GM23338 (cell line): ENCODE results near the gene SPTB. TPM values are rescaled to one million over a fixed set of nuclear protein-coding genes. Genes with fewer than 3 reads are reported as not detected.

Experiments
- ATAC-seq: fragments of 200-7000 bp; cut with Tn5 transposase; 3 replicates; pipeline ENCODE4 v1.9.1; 2020
- DNase-seq: peaks from one replicate; pipeline ENCODE4 v3.0.0-alpha.2; 2015; ENCODE audit warnings: low spot score
- H2AFZ ChIP-seq: fragments of 200-600 bp; sonication (generic); 2 replicates; pipeline ENCODE4 v1.8.0; 2016; ENCODE audit warnings: antibody characterized with exemption, mild to moderate bottlenecking, moderate library complexity
- H3F3A ChIP-seq: fragments of 200-600 bp; sonication (generic); replicated peaks from 2 replicates; pipeline ENCODE4 v1.8.0; 2017; ENCODE audit warnings: antibody characterized with exemption, mixed run types, low read depth
- H3K27ac ChIP-seq: fragments of 200-600 bp; sonication (generic); 2 replicates; pipeline ENCODE4 v1.6.1; 2016; ENCODE audit warnings: low read depth
- H3K27me3 ChIP-seq: fragments of 200-600 bp; sonication (generic); 2 replicates; pipeline ENCODE4 v1.8.0; 2016; ENCODE audit warnings: mild to moderate bottlenecking, mixed run types, moderate library complexity; ENCODE audit not compliant: insufficient read depth
- H3K36me3 ChIP-seq: fragments of 200-600 bp; sonication (generic); 2 replicates; pipeline ENCODE4 v1.8.0; 2016; ENCODE audit warnings: mild to moderate bottlenecking; ENCODE audit not compliant: insufficient read depth
- H3K4me1 ChIP-seq: fragments of 200-600 bp; sonication (generic); 2 replicates; pipeline ENCODE4 v1.8.0; 2016; ENCODE audit warnings: mild to moderate bottlenecking, moderate library complexity; ENCODE audit not compliant: insufficient read depth
- H3K4me2 ChIP-seq: fragments of 200-600 bp; sonication (generic); 2 replicates; pipeline ENCODE4 v1.7.1; 2017; ENCODE audit warnings: mixed run types
- H3K4me3 ChIP-seq: fragments of 200-600 bp; sonication (generic); 2 replicates; pipeline ENCODE4 v1.6.1; 2016; ENCODE audit warnings: mixed run types
- H3K79me2 ChIP-seq: fragments of 200-600 bp; sonication (generic); replicated peaks from 2 replicates; pipeline ENCODE4 v1.8.0; 2017; ENCODE audit warnings: mild to moderate bottlenecking; ENCODE audit not compliant: insufficient read depth
- H3K9me2 ChIP-seq: fragments of 200-600 bp; sonication (generic); 2 replicates; pipeline ENCODE4 v1.8.0; 2017; ENCODE audit not compliant: insufficient read depth
- H4K20me1 ChIP-seq: fragments of 200-600 bp; sonication (generic); replicated peaks from 2 replicates; pipeline ENCODE4 v1.8.0; 2017; ENCODE audit warnings: mild to moderate bottlenecking; ENCODE audit not compliant: insufficient read depth
- H3K27ac Mint-ChIP-seq: 2 replicates; pipeline ENCODE4 v1.8.0; 2020; ENCODE audit warnings: inconsistent platforms, mild to moderate bottlenecking, moderate library complexity, mixed read lengths
- H3K27me3 Mint-ChIP-seq: 3 replicates; pipeline ENCODE4 v1.8.0; 2022; ENCODE audit warnings: low read depth, mild to moderate bottlenecking, moderate library complexity, mixed read lengths, inconsistent platforms; ENCODE audit not compliant: insufficient read depth, poor library complexity
- H3K36me3 Mint-ChIP-seq: 3 replicates; pipeline ENCODE4 v1.8.0; 2021; ENCODE audit warnings: low read depth, mild to moderate bottlenecking, inconsistent platforms, moderate library complexity, mixed read lengths
- H3K4me1 Mint-ChIP-seq: 3 replicates; pipeline ENCODE4 v1.8.0; 2020; ENCODE audit warnings: mild to moderate bottlenecking, inconsistent platforms, mixed read lengths
- H3K4me3 Mint-ChIP-seq: 3 replicates; pipeline ENCODE4 v1.8.0; 2021; ENCODE audit warnings: moderate library complexity, mild to moderate bottlenecking, inconsistent platforms, mixed read lengths
- H3K9me3 Mint-ChIP-seq: 3 replicates; pipeline ENCODE4 v1.8.0; 2020; ENCODE audit warnings: moderate library complexity, mild to moderate bottlenecking, inconsistent platforms, mixed read lengths
- CREB1 ChIP-seq: fragments of 250-450 bp; sonication (Bioruptor Pico); IDR thresholded peaks from 2 replicates; pipeline ENCODE4 v1.5.0; 2020; ENCODE audit warnings: low read depth, mild to moderate bottlenecking, moderate library complexity
- EZH2phosphoT487 ChIP-seq: fragments of 200-600 bp; sonication (generic); IDR thresholded peaks from one replicate; pipeline ENCODE4 v1.8.1; 2018; ENCODE audit warnings: antibody characterized with exemption; ENCODE audit not compliant: unreplicated experiment
- JUNB ChIP-seq: IDR thresholded peaks from one replicate; pipeline ENCODE4 v1.6.1; 2016; ENCODE audit warnings: antibody characterized with exemption; ENCODE audit not compliant: unreplicated experiment
- STAT1 ChIP-seq: IDR thresholded peaks from one replicate; pipeline ENCODE4 v1.6.1; 2016; ENCODE audit warnings: antibody characterized with exemption; ENCODE audit not compliant: unreplicated experiment
- polyA plus RNA-seq: library from polyadenylated mRNA; unstranded; fragments of >200 nt; fragmentation: Nextera tagmentation; extraction: Ambion mirVana; gene quantifications from 2 replicates; pipeline ENCODE4 v1.2.1, GENCODE V29; 2016
- total RNA-seq: library from RNA; depleted of rRNA; stranded (reverse); fragments of >200 nt; shearing (Covaris generic); gene quantifications from 2 replicates; pipeline ENCODE4 v1.2.3, GENCODE V29; 2014
- TF ChIP-seq, protein P1 (sequence below): fragments of 250-450 bp; sonication (Bioruptor Pico); IDR thresholded peaks from 2 replicates; pipeline ENCODE4 v1.5.0; 2020; ENCODE audit warnings: mild to moderate bottlenecking, moderate library complexity
- TF ChIP-seq, protein P2 (sequence below): IDR thresholded peaks from 2 replicates; pipeline ENCODE4 v1.6.1; 2016; ENCODE audit warnings: antibody characterized with exemption
- TF ChIP-seq, protein P3 (sequence below), 2 experiments: fragments of 200-600 bp in 1 of 2; sonication (generic) in 1 of 2; conservative IDR thresholded peaks; 2 replicates each; pipeline versions ENCODE4 v1.5.1 to v1.6.1; 2016 to 2017; ENCODE audit warnings: antibody characterized with exemption in 2 of 2, low read depth in 2 of 2, mild to moderate bottlenecking in 2 of 2, moderate library complexity in 1 of 2

Gene SPTB
- total and polyA plus RNA-seq, 2 experiments from 2014 or later = 1.1 to 1.9 TPM

DNA sequence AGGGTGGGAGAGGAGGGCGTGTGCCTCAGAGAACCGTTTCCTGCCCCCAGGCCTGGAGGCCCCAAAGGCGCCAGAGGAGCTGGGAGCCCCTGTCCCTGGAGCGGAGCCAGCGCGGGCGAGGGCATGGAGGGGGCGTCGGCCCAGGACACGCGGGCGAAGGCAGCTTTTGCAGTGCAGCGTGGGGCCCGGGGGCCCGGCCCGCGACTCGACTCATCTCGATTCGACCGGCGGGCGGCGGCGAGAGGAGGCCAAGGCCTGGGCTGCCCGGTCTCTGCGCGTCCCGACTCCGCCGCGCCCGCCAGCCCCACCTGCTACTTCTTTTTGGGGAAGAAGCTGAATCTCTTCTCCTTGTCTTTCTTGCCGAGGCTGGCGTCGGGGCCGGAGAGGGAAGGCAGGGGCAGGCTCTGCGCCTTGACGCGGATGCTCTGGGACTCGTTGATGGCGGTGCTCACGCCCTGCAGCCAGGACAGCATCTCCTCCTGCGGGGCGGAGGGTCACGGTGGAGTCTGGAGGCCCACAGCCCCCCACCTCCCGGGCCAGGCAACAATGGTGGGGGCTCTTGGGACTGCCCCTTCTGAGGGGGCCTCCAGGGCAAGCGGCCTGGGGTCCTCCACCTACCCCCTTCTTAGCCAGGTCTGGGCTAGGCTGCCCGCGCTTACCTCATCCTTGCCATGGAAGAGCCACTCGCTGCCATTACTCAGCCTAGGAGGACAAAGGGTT lies 130.6 kb downstream of the SPTB start (continued):
- TF ChIP-seq, protein P1, sequence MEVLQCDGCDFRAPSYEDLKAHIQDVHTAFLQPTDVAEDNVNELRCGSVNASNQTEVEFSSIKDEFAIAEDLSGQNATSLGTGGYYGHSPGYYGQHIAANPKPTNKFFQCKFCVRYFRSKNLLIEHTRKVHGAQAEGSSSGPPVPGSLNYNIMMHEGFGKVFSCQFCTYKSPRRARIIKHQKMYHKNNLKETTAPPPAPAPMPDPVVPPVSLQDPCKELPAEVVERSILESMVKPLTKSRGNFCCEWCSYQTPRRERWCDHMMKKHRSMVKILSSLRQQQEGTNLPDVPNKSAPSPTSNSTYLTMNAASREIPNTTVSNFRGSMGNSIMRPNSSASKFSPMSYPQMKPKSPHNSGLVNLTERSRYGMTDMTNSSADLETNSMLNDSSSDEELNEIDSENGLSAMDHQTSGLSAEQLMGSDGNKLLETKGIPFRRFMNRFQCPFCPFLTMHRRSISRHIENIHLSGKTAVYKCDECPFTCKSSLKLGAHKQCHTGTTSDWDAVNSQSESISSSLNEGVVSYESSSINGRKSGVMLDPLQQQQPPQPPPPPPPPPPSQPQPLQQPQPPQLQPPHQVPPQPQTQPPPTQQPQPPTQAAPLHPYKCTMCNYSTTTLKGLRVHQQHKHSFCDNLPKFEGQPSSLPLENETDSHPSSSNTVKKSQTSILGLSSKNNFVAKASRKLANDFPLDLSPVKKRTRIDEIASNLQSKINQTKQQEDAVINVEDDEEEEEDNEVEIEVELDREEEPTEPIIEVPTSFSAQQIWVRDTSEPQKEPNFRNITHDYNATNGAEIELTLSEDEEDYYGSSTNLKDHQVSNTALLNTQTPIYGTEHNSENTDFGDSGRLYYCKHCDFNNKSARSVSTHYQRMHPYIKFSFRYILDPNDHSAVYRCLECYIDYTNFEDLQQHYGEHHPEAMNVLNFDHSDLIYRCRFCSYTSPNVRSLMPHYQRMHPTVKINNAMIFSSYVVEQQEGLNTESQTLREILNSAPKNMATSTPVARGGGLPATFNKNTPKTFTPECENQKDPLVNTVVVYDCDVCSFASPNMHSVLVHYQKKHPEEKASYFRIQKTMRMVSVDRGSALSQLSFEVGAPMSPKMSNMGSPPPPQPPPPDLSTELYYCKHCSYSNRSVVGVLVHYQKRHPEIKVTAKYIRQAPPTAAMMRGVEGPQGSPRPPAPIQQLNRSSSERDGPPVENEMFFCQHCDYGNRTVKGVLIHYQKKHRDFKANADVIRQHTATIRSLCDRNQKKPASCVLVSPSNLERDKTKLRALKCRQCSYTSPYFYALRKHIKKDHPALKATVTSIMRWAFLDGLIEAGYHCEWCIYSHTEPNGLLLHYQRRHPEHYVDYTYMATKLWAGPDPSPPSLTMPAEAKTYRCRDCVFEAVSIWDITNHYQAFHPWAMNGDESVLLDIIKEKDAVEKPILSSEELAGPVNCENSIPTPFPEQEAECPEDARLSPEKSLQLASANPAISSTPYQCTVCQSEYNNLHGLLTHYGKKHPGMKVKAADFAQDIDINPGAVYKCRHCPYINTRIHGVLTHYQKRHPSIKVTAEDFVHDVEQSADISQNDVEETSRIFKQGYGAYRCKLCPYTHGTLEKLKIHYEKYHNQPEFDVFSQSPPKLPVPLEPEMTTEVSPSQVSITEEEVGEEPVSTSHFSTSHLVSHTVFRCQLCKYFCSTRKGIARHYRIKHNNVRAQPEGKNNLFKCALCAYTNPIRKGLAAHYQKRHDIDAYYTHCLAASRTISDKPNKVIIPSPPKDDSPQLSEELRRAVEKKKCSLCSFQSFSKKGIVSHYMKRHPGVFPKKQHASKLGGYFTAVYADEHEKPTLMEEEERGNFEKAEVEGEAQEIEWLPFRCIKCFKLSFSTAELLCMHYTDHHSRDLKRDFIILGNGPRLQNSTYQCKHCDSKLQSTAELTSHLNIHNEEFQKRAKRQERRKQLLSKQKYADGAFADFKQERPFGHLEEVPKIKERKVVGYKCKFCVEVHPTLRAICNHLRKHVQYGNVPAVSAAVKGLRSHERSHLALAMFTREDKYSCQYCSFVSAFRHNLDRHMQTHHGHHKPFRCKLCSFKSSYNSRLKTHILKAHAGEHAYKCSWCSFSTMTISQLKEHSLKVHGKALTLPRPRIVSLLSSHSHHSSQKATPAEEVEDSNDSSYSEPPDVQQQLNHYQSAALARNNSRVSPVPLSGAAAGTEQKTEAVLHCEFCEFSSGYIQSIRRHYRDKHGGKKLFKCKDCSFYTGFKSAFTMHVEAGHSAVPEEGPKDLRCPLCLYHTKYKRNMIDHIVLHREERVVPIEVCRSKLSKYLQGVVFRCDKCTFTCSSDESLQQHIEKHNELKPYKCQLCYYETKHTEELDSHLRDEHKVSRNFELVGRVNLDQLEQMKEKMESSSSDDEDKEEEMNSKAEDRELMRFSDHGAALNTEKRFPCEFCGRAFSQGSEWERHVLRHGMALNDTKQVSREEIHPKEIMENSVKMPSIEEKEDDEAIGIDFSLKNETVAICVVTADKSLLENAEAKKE (CRISPR knock-in tag) = no peak
- TF ChIP-seq JUNB = no peak
- no peak for TF ChIP-seq STAT1
- TF ChIP-seq, protein P2, sequence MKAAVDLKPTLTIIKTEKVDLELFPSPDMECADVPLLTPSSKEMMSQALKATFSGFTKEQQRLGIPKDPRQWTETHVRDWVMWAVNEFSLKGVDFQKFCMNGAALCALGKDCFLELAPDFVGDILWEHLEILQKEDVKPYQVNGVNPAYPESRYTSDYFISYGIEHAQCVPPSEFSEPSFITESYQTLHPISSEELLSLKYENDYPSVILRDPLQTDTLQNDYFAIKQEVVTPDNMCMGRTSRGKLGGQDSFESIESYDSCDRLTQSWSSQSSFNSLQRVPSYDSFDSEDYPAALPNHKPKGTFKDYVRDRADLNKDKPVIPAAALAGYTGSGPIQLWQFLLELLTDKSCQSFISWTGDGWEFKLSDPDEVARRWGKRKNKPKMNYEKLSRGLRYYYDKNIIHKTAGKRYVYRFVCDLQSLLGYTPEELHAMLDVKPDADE = no peak
- TF ChIP-seq CREB1 = no peak

DNA sequence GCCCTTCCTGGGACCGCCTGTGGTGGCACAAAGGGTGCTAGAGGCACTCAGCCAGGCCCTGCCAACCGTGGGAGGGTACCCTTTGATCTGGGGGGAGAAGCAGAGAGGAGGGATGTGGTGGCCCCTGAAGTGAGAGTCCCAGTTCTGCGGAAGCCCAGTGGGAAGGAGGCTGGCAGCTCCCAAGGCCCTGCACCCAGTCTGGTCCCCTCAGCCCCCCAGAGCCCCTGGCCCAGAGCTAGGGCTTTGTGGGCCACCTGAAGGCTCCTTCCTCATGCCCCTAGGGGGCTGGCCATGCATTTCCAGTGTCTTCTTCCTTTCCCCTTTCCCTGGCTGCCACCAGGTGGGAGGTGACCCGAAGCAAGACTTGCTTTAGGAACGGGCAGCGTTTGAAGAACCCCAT lies 131.2 kb downstream of the SPTB start:
- Histone ChIP-seq H3K27me3 (no peaks in the 10 kb centered on the region), H2AFZ (no peak overlapping the region), H3F3A (no peaks in the 10 kb centered on the region), H4K20me1 (0 out of 2 replicates have a peak, but pooled peaks cover 3% of the 10 kb centered on the region), H3K4me1 (peaks cover 3% of the 10 kb centered on the region; the same call in 1 of the 2 replicates), H3K9me2 (no peaks in the 10 kb centered on the region), H3K4me2 (no peak overlapping the region), H3K4me3 (no peak overlapping the region), H3K79me2 (no peaks in the 10 kb centered on the region), H3K36me3 (peaks cover 5% of the 10 kb centered on the region), H3K27ac (no peak overlapping the region)
- H3K4me3 Mint-ChIP-seq = no peak overlapping the region
- H3K9me3 Mint-ChIP-seq = no peaks in the 10 kb centered on the region
- peaks cover 12% of the 10 kb centered on the region; the same call in 2 of the 3 replicates for H3K4me1 Mint-ChIP-seq
- H3K36me3 Mint-ChIP-seq = peaks cover 56% of the 10 kb centered on the region
- DNase-seq = no peak
- no peak for TF ChIP-seq EZH2phosphoT487
- TF ChIP-seq, protein P3, sequence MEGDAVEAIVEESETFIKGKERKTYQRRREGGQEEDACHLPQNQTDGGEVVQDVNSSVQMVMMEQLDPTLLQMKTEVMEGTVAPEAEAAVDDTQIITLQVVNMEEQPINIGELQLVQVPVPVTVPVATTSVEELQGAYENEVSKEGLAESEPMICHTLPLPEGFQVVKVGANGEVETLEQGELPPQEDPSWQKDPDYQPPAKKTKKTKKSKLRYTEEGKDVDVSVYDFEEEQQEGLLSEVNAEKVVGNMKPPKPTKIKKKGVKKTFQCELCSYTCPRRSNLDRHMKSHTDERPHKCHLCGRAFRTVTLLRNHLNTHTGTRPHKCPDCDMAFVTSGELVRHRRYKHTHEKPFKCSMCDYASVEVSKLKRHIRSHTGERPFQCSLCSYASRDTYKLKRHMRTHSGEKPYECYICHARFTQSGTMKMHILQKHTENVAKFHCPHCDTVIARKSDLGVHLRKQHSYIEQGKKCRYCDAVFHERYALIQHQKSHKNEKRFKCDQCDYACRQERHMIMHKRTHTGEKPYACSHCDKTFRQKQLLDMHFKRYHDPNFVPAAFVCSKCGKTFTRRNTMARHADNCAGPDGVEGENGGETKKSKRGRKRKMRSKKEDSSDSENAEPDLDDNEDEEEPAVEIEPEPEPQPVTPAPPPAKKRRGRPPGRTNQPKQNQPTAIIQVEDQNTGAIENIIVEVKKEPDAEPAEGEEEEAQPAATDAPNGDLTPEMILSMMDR (conservative IDR thresholded peaks at IDR 0.05; ENCODE audit: low read depth in 2 of 2) = peak in 1 of 2 experiments; percentile 12; a peak in 1 of 4 replicates
- no peak overlapping the region; the same call in 1 of the 2 replicates for H3K27ac Mint-ChIP-seq
- H3K27me3 Mint-ChIP-seq = peaks cover 24% of the 10 kb centered on the region
- peak; percentile 22 for ATAC-seq
